ENCODE results near the gene AIFM2.
"Not testable (repeated sequence)": the region's sequence is repeated elsewhere in the genome, so short reads cannot be mapped to it uniquely, and the experiment has no call there.

Gene AIFM2

DNA sequence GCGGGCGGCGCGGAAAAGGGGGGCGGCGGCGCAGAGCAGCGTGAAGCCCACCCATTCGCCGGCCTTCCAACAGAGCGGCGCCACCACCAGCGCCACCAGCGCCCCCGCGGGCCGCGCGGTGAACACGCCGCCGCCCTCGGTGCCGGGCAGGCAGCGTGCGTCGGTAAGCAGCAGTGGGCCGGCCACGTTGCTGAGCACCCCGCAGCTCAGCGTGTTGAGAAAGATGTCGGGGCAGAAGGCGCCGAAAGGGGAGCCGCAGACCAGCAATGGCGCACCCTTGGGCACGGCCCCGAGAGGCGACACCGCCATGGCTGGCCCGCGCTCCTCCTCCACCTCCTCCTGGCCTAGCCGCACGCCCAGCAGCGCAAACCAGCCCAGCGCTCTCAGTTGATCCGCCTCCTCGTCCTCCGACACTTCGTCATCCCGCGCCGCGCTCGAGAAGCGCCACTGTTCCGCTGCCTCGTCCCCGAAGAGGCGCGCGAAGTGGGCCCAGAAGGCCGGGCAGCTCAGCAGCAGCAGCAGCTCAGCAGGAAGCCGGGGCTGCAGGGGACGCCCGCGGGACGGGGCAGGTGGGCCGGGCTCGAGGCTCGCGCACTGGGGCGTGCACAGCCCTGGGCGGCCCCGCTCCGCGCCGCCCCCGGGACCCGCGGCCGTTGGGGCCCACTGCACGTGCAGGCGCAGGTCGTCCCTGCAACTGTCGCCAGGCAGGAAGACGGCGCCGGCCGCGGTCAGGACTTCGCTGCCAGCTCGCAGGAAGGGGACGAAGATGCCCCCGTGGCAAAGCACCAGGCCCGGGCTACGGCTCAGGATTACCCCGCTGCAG lies 13.3 kb upstream of the AIFM2 start:
- peak; percentile 67 for DNase-seq

DNA sequence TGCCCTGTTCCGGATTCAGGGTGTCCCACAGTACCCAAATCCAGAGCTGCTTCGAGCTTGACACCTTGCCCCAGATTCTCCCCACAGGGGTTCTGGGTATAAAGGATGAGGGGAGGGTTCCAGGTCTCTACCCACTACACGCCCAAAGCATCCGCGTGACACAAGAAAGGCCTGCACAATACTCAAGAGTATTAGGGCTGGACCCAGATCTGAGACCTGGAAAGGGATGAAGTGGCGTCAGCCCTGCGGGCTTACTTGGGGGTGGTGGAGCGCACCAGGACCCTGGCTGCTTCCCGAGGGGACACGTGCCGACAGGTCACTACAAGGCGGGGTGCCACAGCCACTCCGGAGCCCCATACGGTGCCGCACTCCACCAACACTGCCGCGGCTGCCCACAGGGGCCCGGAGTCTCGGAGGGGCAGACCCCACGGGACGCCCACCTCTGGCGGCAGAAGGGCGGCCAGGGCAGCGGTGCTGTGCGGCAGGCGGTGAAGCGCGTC lies 12.6 kb upstream of the AIFM2 start:
- no peak for DNase-seq

DNA sequence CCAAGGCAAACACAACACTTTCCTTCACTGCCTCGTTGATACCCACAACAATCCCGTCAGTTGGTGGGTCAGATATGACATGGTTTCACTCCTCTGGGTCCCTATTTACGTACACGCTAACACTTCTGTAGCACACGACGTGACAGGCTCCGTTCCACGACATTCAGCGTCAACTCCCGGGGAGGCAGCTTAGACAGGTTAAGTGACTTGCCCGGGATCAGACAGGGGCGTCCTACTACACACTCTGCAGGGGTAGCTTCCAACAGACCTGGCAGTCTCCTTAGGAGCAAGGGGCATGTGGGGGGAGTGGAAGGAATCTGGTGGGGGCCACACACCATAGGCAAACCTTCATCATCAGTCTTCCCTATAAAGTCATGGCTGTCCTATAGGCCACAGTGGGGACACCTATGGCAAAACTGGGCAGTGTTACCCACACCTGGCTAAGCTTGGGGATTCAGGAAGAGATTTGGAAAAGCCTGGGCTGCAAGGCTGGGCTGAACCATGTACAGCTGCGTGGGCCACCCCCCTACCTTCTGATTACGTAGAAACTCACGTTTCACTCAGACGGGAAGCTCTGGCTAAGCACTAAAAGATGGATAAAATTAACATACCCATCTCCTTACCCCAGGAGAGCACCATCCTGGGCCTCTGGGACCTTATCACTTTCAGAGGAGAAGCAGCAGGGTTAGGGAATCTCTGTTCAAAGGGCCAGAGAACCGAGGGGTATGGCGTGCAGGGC lies 11.9 kb upstream of the AIFM2 start:
- no peak for DNase-seq

DNA sequence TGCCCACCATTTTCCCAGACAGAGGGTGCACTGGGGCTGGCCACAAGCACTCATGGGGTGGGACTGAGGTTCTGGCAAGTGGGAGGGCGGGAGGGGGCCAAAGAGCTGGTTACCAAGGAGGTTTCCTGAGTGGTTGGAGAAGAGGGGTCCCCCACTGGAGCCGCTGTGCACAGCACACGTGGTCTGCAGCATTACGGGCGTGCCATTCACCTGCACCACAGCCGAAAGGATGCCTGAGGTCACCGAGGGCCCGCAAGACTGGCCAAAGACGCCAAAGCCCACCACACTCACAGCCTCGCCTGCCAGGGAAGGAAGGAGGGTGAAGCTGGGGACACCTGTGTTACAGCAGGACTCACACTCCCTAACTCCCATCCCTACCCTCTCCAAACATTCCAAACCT lies 9.9 kb upstream of the AIFM2 start:
- no peak for DNase-seq

DNA sequence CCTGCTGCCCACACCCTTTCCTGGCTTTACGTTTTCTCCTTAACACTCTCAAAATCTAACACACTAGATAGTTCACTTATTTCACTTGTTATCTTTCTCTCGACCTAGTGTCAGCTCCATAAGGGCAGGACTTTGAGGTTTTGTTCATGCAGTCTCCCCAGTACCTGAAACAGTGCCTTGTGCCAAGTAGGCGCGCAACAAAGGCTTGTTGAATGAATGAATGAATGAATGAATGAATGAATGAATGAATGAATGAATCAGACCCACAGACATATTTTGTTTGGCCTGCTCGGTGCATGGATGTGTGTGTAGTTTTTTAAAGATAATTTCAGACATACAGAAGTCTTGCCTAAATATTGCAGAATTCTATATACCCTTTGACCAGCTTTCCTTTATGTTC lies 7.7 kb upstream of the AIFM2 start:
- DNase-seq: no peak

DNA sequence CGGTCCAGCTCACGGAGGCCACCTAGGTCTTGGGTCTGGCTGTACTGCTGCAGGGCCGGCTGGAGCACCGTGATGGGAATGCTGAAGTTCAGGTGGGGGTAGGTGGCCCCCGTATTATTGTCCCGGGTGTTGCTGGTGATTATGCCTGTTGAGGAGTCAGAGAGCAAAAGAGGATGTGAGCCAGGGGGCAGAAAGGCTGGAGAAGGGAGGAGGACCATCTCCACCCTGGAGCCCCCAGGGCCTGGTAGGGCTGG lies 7.3 kb upstream of the AIFM2 start:
- no peak for DNase-seq

DNA sequence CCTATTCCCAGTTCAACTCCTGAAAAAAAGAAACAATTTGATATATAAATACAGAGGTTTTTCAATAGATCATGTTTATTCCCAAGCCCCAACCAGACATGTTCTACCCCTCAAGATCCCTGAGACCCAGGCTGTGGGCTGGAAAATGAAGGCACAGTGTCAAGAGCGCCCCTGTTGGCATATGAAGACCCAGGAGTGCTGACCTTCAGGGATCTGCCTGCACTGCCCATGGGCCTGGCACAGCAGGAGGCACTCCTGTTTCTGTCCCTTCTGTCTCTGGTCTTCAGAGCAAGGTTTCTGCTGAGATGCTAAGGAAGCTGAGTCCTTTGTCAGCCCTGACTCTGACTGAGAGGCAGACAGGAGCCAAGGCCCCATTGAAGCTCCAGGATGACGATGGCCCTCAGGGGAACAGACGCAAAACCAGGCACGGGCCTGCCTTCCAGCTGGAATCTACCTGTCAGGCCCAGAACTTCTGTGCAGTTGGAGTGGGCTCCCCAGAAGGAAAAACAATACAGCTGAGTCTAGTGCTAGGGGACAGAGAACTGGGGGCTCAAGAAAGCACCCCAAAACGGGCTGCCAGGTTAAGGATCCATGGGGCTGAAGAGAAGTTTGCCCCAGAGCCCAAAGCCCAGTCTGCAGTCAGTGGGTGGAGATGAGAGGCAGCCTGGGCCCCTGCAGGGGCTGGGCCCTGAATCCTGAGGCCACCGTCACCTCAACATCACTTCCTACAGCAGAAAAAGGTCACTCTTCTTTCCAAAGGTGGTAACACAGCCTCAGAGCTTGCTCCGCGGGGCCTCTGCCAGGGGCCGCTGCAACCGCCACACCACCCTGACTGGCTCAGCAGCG lies 6.7 kb upstream of the AIFM2 start:
- no peak for DNase-seq

DNA sequence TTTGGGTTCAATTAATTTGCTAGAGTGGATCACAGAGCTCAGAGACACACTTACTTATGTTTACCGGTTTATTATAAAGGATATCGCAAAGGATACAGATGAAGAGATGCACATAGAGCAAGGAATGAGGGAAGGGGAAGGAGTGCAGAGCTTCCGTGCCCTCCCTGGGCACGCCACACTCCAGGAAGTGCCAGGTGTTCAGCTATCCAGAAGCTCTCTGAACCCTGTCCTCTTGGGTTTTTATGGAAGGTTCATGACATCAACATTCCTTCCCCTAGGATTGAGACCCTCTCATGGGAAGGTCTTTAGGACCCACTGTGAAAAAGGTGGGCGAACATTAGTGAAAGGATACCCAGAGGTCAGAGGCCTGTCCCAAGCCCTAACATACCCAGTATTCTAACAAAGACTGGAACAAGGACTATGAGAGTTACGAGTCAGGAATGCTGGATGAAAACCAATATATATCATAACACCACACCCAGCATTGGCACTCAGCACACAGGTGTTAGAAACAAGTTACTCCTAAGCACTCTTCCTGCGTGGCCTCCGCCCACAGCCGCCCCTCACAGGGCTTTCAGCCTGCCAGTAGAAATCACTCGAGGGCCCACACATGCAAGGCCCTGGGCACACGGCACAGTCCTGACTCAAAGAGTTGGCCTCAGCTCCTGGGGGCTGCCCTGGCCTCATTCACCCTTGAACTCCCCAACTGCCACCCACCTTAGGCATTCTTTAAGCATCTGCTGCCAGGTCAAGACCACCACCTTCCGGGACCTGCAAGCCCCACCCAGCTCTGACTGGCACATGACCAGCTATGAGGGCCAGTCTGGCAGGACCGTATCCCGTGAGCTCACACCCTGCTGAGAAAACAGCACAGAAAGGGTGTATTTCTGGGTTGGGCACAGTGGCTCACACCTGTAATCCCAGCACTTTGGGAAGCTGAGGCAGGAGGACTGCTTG lies 5.6 kb upstream of the AIFM2 start:
- DNase-seq: no peak

DNA sequence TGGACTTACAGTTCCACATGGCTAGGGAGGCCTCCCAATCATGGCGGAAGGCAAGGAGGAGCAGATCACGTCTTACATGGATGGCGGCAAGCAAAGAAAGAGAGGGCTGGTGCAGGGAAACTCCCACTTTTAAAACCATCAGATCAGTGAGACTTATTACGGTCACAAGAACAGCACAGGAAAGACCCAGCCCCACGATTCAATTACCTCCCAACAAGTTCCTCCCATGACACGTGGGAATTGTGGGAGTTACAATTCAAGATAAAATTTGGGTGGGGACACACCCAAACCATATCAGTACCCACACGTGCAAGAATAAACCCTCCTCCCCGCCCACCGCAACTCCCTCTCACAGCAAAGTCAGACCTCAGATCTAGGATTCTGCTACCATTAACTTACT lies 4.5 kb upstream of the AIFM2 start:
- DNase-seq: no peak

DNA sequence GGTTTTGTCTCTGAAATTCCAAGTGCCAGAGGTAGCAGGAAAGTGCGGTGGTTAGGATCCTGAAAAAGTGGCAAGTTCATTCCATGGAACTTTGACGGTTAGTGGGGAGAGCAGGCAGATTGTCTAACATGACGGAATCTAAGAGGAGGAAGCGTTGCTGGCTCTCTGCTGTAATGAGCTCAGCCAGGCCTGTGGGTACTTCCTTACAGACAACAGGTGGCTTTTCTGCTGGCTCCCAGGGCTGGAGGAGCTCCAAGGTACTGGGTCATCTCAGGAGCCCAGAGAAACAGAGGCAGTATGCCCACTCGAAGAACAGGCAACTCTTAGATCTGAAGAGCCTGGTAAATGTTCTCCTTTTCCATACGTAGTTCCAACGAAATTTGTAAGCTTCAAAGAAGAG lies 3.1 kb upstream of the AIFM2 start:
- DNase-seq: no peak

DNA sequence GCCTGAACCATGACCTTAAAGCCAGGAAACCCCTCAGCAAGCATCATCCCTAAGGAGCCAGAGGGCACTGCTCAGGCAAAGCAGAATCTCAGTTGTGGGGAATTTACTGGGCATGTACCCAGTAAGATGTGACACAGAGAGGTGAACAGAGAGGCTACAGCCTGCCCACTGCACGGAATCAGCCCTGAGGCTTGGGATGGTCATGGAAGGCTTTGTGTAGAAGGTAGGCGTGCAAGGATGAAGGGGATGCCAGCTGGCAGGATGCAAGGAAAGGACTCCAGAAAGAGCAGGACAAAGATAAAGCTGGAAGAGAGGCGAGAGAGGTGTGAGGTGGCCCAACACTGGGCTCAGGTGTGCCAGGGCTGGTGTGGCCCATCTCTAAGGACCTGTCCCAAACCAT lies 2.4 kb upstream of the AIFM2 start:
- no peak for DNase-seq

DNA sequence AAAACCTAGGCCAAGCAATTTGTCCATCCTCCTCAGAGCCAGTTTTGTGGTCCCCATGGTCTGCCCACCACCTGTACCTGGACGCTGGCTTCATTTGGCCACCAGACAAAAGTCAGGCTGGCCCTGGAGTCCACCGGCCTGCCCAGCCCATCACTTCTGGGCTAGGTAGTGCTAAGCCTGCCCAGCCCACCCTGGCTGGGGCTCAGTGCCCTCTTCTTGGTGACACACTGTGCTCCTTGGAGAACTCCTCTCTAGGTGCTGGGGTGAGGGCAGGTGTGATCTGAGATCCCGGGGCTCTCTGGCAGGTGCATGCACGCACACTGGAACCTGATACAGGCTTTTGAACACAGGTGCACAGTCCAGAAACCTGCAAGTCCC lies 1.1 kb downstream of the AIFM2 start:
- DNase-seq: no peak

DNA sequence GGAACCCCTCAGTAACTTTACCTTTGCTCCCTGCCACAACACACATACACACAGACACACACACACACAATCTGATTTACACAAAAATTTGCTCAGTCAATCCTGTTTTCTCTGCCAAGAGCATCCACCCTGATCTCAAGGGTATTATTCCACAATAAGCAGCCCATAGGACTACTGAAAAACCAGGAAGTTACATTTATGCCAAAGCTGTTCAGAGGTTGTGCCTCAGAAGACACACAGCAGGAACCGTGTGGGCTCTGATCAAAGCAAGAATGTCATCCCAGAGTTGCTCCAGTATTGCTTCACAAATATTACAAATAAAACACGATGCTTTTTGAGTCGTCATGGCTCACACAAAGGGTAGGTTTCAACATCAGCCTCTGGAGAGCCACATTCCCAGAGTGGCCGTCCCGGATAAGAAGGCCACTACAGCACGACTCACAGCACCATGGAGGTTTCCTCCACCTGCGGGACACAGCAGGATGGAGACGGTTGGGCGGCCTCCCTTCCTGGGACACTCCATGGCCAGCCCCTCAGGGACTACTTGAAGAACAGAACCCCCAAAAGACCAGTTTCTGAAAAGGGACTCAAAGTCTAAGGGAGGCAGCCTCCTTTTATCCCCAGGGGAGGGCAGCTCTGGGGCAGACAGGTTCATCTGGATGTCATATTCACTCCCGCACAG lies 1.6 kb downstream of the AIFM2 start:
- DNase-seq: peak; percentile 83

DNA sequence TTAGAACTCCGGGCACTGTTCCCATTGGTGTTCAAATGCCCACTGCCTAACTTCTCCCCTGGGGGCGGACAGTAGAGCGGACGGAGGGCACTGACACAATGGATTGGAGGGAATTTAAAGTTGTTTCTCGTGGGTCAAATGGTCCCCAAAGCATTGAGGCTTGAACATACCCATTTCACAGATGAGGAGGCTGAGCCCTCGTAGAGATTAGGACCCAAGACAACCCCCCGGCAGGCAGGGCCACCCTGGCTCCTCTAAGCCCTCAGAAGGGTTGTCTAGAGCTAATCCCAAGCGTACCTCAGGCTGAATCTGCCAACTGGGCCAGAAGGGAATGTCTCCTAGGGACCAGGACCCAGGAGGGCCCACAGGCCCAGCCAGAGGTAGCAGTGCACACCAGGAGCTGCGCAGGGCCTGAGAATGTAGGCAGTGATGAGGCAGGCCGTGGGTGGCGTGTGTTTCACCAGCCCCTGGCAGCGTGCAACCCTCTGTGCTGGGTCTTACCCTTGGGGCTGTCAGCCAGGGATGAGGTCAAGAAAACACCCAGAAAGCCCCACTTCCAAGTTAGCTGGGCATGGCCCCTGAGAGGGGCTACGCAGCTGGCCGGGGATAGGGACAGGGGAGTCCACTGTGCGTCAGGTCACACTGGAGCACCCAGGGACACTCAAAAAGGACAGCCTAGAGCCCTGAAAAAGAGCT lies 5.8 kb downstream of the AIFM2 start:
- DNase-seq: no peak

DNA sequence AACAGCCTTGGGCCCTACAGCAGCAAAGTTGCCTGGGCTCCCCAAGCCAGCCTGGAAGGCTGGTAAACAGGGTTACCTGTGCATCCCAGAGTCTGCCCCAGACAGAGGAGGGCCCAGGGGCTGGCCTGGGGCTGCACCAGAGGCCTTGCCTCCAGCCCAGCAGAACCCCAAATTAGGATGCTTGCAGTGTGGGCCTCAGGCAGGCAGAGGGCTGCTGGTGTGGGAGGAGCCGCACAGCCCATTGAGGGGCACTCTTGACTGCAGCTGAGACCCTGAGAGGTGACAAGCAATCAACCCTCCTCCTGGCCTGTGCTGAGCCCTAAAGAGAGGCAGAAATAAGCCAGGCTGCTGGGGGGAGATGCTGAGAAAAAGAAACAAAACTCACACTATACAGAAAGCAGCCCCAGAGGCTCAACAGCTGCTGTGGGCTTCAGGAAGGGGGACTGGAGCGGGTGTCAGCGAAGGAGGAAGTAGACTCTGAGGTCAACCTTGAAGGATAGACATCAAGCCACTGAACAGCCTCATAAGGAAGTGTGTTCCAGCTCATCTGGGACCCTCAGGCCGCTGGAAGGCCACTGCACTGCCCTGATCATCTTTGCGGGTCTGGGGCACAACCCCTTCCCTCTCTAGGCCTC lies 6.6 kb downstream of the AIFM2 start:
- no peak for DNase-seq

DNA sequence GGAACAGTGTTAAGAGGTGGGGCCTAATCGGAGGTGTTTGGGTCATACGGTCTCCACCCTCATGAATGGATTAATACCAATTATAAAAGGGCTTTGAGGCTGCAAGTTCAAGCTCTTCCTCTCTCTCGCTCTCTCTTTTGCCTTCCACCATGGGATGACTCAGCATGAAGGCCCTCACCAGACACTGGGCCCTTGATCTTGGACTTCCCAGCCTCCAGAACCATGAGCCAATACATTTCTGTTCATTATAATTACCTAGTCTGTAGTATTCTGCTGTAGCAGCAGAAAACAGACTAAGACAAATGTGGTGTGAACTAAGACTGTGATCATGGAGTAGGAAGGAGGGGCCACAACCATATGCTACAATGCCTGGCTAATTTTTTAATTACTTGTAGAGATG lies 7.7 kb downstream of the AIFM2 start:
- peak; percentile 13 for DNase-seq

DNA sequence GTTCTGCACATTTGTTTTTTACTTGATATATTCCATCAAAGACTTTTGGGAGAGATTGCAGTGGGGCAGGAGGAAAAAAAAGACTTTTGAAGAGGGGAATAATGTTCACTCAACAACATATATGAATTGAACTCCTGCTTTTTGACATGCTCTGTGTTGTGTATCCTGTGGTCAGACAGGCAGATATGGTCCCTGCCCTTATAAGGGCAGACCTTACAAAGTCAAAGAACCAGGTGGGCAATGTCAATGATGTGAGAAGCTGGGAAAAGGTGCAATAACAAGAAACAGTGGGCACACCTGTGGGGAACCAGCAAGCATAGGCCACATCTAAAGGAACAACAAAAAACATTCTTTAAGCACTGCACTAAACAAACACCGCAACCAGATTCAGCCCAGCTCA lies 8.2 kb downstream of the AIFM2 start:
- DNase-seq: no peak

DNA sequence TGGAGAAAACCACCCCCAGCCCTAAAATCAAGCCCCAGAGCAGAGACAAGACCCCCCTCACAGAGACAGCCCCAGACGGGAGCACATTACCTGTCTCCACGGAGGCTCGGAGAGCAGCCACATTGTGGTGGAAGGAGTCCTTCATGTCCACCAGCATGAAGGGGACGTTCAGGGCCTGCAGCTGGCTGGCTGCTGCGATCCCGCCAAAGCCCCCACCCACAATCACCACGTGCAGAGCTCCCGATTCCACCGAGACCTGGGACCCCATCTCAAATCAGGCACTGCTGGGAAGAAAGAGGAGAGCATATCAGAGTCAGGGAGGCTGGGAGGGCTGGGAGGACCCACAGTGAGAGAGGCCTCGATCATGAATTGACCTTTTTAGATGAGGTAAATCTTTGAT lies 8.8 kb downstream of the AIFM2 start:
- DNase-seq: no peak

DNA sequence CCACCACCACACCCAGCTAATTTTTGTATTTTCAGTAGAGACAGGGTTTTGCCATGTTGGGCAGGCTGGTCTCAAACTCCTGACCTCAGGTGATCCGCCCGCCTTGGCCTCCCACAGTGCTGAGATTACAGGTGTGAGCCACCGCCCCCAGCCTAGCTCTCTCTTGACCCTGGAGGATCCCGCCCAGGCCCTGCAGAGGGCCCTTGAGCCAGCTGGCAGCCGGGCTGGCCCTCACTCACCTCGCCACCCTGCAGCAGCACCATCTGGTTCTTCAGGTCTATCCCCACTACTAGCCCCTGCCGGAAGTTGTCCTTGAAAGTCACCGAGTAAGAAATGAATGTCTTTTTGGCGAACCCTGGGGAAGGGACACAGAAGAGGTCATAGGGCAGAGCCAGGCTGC lies 9.5 kb downstream of the AIFM2 start:
- DNase-seq: not testable (repeated sequence)

DNA sequence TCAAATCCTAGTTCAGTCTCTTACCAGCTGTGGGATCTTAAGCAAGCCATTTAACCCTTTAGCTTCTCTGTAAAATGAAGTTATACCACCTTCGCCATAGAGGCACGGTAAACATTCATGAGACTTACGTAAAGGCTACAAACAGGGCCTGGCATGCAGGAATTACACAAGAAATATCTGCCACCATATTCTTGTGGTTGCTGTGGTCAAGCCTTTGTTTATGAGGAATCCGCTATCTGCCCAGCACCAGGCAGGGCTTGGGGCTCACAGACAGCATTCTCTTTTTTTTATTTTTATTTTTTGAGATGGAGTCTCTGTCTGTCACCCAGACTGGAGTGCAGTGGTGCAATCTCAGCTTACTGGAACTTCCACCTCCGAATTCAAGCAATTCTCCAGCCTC lies 9.9 kb downstream of the AIFM2 start:
- no peak for DNase-seq

Data from inflammatory macrophage treated with lipopolysaccharide for 4 hours (primary cell).